GM19239 (cell line): ENCODE data around the gene RAD51B.
A peak's percentile ranks its signal among the peaks of the same experiment; 100 is the strongest.

Source experiments
- DNase-seq: peaks from one replicate; pipeline ENCODE4 v3.0.0; 2011; ENCODE audit warnings: low spot score; ENCODE audit not compliant: insufficient read length
- FAIRE-seq: peaks from 2 replicates; lab custom pipeline; 2011; peaks lifted over from hg19 to GRCh38; lab: Jason Lieb, UNC

Gene RAD51B

DNA sequence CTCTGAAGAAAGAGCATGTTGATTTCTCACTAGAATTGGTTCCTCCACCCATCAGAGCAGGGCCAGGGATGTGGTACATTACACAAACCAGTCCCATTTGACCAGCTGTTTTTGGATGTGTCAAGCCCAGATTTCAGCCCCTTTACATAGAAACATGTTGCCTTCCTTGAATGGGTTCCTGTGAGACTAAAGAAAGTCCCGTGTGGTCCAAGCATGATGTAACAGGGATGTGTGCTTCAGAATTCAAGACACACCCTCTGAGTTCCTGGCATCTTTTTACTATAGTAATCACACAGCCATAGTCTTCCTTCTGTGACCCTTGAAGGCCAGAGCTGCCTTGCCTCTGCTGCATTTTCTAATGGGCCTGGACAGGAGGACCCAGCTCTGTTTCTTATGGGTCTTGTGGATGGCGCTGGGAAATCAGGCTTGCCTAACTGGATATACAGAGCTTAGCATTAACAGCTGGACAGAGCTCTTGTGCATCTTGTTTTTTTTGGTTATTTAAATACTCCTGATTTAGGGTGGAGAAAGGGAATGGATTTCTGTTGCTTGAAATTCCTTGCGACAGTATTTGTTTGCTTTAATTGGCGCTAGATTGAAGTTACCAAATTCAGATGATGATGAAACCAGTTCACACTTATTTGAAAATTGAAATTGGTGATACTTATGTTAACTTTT lies 632.3 kb downstream of the RAD51B start:
- no peak for DNase-seq
- FAIRE-seq: no peak

DNA sequence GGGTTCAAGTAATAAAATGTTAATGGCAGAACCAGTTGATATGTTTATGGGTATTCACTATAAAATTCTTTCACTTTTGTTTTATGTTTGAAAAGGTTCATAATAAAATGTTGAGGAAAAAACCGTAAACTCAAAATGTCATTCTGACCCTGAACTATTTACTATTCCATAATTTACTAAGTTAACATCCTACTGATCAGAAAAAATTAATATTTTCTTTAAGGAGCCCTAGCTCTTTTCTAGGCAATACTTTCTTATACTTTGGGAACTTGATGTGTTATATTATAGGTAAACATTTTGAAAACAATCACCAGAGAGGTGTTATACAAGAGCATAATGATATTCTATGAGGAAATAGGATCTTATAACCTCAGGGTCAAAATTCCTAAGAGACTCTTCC lies 638.7 kb downstream of the RAD51B start:
- no peak for DNase-seq
- no peak for FAIRE-seq

- FAIRE-seq: no peak
- no peak for DNase-seq
Measured at GRCh38 chr14:68458840-68459469, 639.4 kb downstream of the RAD51B start.

DNA sequence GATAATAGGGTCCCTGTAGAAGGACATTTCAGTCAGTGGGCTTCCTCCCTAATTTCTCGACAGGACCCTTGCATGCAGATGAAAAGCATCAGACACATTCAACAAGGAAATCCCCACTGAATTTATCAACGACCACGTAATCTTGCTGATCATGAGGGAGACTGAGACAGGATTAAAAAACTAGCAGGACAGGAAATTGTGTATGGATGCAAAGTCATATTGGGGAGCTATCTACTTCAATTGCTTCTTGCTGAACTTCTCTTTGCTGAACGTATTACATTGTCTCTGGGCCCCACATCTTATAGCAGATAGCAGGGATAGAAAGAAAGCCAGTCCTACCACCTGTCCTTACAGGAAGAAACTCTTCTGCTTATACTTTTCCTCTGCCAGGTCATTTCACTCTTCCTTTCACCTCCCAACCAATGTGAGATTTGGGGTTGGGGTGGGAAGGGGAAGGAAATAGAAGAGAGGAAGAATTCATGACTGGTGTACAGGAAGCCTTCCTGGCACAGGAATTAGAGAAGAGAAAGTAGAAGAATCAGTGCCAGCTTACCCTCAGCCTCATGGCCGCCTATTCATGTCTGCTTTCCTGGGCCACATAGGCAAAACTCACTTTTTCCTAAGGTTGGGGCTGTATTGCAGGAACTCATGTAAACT lies 640.0 kb downstream of the RAD51B start:
- no peak for FAIRE-seq
- no peak for DNase-seq

DNA sequence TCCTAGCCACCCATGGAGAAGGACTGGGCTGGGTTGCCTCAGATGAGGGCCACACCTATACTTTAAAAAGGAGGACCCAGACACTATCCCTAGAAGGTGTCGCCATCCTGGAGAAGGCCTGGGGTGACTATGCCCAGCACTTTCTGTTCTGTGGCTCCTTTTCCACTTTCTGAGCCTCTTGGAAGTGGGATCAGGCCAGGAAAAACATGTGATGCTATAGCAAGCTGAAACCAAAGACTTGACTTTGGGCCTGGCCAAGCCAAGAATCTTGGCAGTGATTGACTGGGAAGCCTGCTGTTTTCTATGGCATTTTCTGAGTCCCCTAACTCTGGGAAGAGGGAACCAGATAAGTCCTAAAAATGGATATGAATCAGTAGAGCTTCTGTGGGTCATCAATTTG lies 641.0 kb downstream of the RAD51B start:
- no peak for FAIRE-seq

GRCh38 chr14:68461086-68461485 lies 641.5 kb downstream of the RAD51B start:
- no peak for DNase-seq
- no peak for FAIRE-seq

More for the DNA sequence above, 641.0 kb downstream of the RAD51B start:
- no peak for DNase-seq

DNA sequence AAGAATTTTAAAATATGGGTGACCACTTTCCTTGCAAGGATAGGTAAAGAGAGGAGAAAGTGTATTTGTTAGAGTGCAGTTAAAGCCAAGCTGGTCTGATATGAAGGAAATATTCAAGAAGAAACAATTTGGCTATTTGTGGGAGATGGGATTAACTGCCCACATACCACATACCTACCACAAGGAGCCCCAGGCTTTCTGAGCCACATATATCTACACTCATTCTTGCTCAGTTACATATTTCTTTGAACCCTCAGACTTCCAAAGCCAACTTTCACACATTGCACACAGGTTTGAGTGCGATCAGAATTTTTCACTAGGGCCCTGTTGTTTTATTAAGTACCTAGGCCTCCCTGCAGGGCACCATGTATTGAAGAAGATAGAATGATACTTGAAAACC lies 643.1 kb downstream of the RAD51B start:
- FAIRE-seq: no peak
- DNase-seq: no peak

DNA sequence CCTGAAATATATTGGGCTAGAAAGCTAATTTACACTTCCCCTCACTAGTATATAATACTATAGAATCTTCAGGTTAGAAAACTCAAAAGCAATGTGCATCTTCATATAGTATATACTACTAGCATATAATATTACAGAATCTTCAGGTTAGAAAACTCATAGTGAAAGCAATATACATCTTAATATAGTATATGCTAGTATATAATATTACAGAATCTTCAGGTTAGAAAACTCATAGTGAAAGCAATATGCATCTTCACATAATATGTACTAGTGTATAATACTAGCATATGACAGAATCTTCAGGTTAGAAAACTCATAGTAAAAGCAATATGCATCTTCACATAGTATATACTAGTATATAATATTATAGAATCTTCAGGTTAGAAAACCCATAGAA lies 643.7 kb downstream of the RAD51B start:
- no peak for DNase-seq
- FAIRE-seq: no peak

- no peak for FAIRE-seq
Measured at GRCh38 chr14:68463705-68464374, 644.3 kb downstream of the RAD51B start.

GRCh38 chr14:68464711-68465110 lies 645.1 kb downstream of the RAD51B start:
- no peak for FAIRE-seq

More at GRCh38 chr14:68463705-68464374, 644.3 kb downstream of the RAD51B start:
- no peak for DNase-seq

GRCh38 chr14:68466491-68466977 lies 647.0 kb downstream of the RAD51B start:
- no peak for DNase-seq
- FAIRE-seq: no peak

More at GRCh38 chr14:68464711-68465110, 645.1 kb downstream of the RAD51B start:
- DNase-seq: no peak

DNA sequence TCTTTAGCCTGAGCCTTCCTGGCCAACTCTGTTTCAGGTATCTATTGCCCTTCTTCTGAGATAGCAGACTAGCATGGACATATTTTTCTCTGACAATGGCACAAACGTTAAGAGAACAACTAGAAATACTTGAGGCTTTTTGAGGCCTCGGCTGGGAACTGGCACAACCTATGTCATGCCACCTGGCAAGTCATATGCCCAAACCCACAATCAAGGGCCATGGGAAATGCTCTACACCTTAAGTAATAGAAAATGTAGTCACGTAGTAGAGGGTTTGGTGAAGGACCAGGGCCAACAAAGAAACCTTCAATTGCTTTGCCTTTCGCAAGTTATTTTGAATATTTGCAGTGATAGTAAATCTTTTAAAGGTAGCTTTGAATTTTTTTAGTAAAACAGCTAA lies 647.8 kb downstream of the RAD51B start:
- FAIRE-seq: no peak
- DNase-seq: no peak

GRCh38 chr14:68468437-68469207 lies 649.0 kb downstream of the RAD51B start:
- FAIRE-seq (peak; percentile 64), DNase-seq (no peak)

DNA sequence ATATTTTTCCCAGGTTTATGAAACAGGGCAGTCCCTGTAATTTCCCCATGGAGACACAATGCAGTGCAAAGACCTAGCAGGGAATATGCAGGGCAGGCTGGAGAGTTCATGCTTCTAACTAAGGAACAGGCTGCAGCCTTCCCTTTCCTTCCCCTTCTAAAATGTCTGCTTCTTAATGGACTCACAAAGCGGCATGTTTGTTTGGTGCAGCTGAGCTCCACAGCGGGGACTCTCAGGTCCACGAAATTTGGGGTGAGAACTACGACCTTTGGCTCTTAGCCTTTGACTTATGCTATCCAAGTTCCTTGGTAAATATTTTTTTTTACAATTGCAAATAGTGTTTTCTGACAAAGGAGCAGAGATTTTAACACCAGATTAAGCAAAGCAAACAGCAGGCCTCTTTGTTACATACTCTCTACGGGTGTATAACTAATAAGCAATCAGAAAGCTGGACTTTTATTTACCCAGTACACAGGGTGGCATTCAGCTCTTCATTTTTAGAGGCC lies 649.7 kb downstream of the RAD51B start:
- DNase-seq (no peak), FAIRE-seq (no peak)

DNA sequence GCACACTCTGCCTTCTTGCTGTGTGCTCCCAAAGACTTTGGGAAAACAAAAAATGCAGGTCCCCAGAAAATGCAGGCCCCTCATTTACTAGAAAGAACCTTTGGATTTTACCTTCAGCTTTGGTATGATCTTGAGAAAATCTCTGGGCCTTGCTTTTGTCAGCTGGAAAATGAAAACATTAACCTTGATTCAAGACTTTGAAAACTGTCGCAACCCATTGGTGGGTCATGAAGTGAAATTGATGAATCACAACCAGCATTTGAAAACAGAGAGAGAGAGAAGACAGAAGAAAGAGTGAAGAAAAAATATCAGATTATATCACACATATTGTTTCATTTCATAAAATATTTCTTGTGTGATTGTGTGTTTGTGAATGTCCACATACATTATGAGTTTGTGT lies 650.8 kb downstream of the RAD51B start:
- FAIRE-seq: no peak
- DNase-seq: no peak

GRCh38 chr14:68471029-68471963 lies 651.7 kb downstream of the RAD51B start:
- DNase-seq: peak; percentile 23

GRCh38 chr14:68471964-68472508 lies 652.5 kb downstream of the RAD51B start:
- DNase-seq (no peak), FAIRE-seq (no peak)

More at GRCh38 chr14:68471029-68471963, 651.7 kb downstream of the RAD51B start:
- FAIRE-seq: peak; percentile 87

GRCh38 chr14:68473069-68473468 lies 653.5 kb downstream of the RAD51B start:
- DNase-seq (no peak), FAIRE-seq (no peak)
